ENCODE results near the gene PHOSPHO2. TPM values are rescaled to one million over a fixed set of nuclear protein-coding genes. Genes with fewer than 3 reads are reported as not detected.
A peak's percentile ranks its signal among the peaks of the same experiment; 100 is the strongest.

PHOSPHO2 gene
- total and polyA plus RNA-seq, 9 of the 15 experiments (the other 6 are each of a cell fraction or from before 2014, with no cell fraction given): 7.8 to 19.1 (median 11.7) TPM

DNA sequence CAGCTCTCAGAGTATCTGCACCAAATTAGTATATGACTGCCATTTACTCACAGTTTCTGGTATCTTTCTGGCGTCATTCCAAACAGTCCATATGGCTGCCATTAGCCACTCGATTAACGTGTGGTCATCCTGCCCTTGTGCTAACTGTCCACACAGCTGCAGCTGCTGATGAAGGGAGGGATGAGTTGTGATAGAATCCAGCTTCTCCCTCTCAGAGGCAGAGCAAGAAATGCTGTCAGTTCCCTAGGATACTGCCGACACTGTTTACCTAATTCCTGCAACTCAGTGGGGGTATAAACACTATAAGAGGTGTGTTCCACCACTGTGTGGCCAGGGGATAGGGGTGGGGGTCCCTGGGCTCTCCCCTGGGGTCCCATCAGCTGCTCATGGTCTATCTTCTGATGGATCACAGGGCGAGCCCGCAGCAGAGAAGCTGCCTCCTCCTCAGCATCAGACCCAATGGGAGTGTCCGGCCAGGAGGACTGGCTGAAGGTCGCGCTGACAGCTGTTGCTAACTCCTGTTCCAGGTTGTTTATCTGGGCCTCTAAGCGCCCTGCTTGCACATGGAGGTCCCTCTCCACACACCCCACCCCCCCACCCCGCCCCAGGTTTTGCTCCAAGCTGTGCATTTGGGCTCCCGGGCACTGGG, 22.1 kb downstream of the PHOSPHO2 start (continued):
- TF ChIP-seq DMBX1 (CRISPR knock-in tag; IDR thresholded peaks at IDR 0.05; ENCODE audit: borderline replicate concordance): no peak
- no peak for TF ChIP-seq ZNF121 (CRISPR knock-in tag; conservative IDR thresholded peaks at IDR 0.05)
- TF ChIP-seq ZEB2 (IDR thresholded peaks at IDR 0.05): 0 out of 2 replicates have a peak, but pooled peaks have one; percentile 21
- TF ChIP-seq ZNF212 (CRISPR knock-in tag; IDR thresholded peaks at IDR 0.05): no peak
- no peak for TF ChIP-seq GTF2E2 (tag; IDR thresholded peaks at IDR 0.05)
- TF ChIP-seq EP400 (IDR thresholded peaks at IDR 0.05): no peak
- peak in 2 of 3 experiments; percentile 18 to 71 for TF ChIP-seq YY1 (IDR thresholded peaks at IDR 0.05; ENCODE audit: borderline replicate concordance in 1 of 3, control insufficient read depth in 1 of 3, extremely low read depth in 1 of 3, insufficient read depth in 3 of 3, insufficient read length in 1 of 3, insufficient replicate concordance in 2 of 3, low read depth in 1 of 3, low read length in 2 of 3)
- peak; percentile 26; the same call in 1 of the 2 replicates for TF ChIP-seq NCOA1 (IDR thresholded peaks at IDR 0.05; ENCODE audit: low read depth)
- TF ChIP-seq NR2C1 (IDR thresholded peaks at IDR 0.05): no peak
- no peak for TF ChIP-seq NR2C1 (tag; IDR thresholded peaks at IDR 0.05)
- no peak for TF ChIP-seq THRAP3 (IDR thresholded peaks at IDR 0.05; ENCODE audit: borderline replicate concordance)
- peak; percentile 27; the same call in 1 of the 2 replicates for TF ChIP-seq SOX6 (IDR thresholded peaks at IDR 0.05)
- TF ChIP-seq, protein P1, sequence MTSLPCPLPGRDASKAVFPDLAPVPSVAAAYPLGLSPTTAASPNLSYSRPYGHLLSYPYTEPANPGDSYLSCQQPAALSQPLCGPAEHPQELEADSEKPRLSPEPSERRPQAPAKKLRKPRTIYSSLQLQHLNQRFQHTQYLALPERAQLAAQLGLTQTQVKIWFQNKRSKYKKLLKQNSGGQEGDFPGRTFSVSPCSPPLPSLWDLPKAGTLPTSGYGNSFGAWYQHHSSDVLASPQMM (CRISPR knock-in tag; IDR thresholded peaks at IDR 0.05): no peak
- no peak for TF ChIP-seq GTF2F1 (IDR thresholded peaks at IDR 0.05; ENCODE audit: low read depth, low read length)
- peak; percentile 93 for TF ChIP-seq CTBP1 (IDR thresholded peaks at IDR 0.05; ENCODE audit: borderline replicate concordance)
- TF ChIP-seq POLR2B (IDR thresholded peaks at IDR 0.05; ENCODE audit: low read depth, partially characterized antibody): no peak
- TF ChIP-seq ZNF507 (tag; conservative IDR thresholded peaks at IDR 0.05): no peak
- TF ChIP-seq, protein P2, sequence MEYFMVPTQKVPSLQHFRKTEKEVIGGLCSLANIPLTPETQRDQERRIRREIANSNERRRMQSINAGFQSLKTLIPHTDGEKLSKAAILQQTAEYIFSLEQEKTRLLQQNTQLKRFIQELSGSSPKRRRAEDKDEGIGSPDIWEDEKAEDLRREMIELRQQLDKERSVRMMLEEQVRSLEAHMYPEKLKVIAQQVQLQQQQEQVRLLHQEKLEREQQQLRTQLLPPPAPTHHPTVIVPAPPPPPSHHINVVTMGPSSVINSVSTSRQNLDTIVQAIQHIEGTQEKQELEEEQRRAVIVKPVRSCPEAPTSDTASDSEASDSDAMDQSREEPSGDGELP (CRISPR knock-in tag; IDR thresholded peaks at IDR 0.05; ENCODE audit: borderline replicate concordance): peak; percentile 86
- TF ChIP-seq RCOR1 (IDR thresholded peaks at IDR 0.05; ENCODE audit: borderline replicate concordance in 1 of 2, low read depth in 2 of 2, low read length in 2 of 2): peak in 1 of 2 experiments; percentile 79; a peak in 1 of 4 replicates
- TF ChIP-seq CXXC5 (CRISPR knock-in tag; IDR thresholded peaks at IDR 0.05): peak; percentile 48; the same call in 1 of the 2 replicates
- TF ChIP-seq JUND (IDR thresholded peaks at IDR 0.05; ENCODE audit: borderline replicate concordance, low read depth, low read length): no peak
- 0 out of 3 replicates have a peak, but pooled peaks have one; percentile 24 for TF ChIP-seq JUND (tag; IDR thresholded peaks at IDR 0.05; ENCODE audit: borderline replicate concordance, low read depth, low read length)
- TF ChIP-seq TCF7L2 (IDR thresholded peaks at IDR 0.05; ENCODE audit: low read depth, low read length): no peak
- no peak for TF ChIP-seq NFATC3 (IDR thresholded peaks at IDR 0.05)
- no peak for TF ChIP-seq BDP1 (IDR thresholded peaks at IDR 0.05; ENCODE audit: insufficient read depth, insufficient read length)
- TF ChIP-seq GATAD2A (IDR thresholded peaks at IDR 0.05): no peak
- TF ChIP-seq ATF1 (CRISPR knock-in tag; IDR thresholded peaks at IDR 0.05): no peak
- 0 out of 2 replicates have a peak, but pooled peaks have one; percentile 23 for TF ChIP-seq ATF1 (tag; IDR thresholded peaks at IDR 0.05)
- no peak for TF ChIP-seq ZNF224 (CRISPR knock-in tag; IDR thresholded peaks at IDR 0.05)
- TF ChIP-seq DACH1 (IDR thresholded peaks at IDR 0.05; ENCODE audit: partially characterized antibody): peak; percentile 81
- peak; percentile 17 for TF ChIP-seq RBBP5 (IDR thresholded peaks at IDR 0.05; ENCODE audit: borderline replicate concordance, insufficient read depth, low read length, poor library complexity, severe bottlenecking)
- TF ChIP-seq GTF2A2 (tag; IDR thresholded peaks at IDR 0.05): no peak
